Measurements from ENCODE around the gene UBAC2.

GRCh38 chr13:99261059-99261458 lies 60.4 kb downstream of the UBAC2 start:
- TF ChIP-seq, protein P1, sequence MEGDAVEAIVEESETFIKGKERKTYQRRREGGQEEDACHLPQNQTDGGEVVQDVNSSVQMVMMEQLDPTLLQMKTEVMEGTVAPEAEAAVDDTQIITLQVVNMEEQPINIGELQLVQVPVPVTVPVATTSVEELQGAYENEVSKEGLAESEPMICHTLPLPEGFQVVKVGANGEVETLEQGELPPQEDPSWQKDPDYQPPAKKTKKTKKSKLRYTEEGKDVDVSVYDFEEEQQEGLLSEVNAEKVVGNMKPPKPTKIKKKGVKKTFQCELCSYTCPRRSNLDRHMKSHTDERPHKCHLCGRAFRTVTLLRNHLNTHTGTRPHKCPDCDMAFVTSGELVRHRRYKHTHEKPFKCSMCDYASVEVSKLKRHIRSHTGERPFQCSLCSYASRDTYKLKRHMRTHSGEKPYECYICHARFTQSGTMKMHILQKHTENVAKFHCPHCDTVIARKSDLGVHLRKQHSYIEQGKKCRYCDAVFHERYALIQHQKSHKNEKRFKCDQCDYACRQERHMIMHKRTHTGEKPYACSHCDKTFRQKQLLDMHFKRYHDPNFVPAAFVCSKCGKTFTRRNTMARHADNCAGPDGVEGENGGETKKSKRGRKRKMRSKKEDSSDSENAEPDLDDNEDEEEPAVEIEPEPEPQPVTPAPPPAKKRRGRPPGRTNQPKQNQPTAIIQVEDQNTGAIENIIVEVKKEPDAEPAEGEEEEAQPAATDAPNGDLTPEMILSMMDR (IDR thresholded peaks at IDR 0.05; ENCODE audit: low read length) = no peak
- no peak for TF ChIP-seq EZH2 (IDR thresholded peaks at IDR 0.05; ENCODE audit: borderline replicate concordance, low read length)

Measured in OCI-LY1 (cell line).